Hepatocyte (in vitro differentiated cells): Measurements from ENCODE around the gene UNC45B.

Experiments
- EZH2 ChIP-seq: fragments of 200-600 bp; sonication (generic); IDR thresholded peaks from 2 replicates; pipeline ENCODE4 v1.6.1; 2016; ENCODE audit warnings: antibody characterized with exemption, mild to moderate bottlenecking, borderline replicate concordance
- EZH2phosphoT487 ChIP-seq: fragments of 200-600 bp; sonication (generic); IDR thresholded peaks from one replicate; pipeline ENCODE4 v1.6.1; 2018; ENCODE audit warnings: antibody characterized with exemption, mild to moderate bottlenecking, low read depth, moderate library complexity; ENCODE audit not compliant: unreplicated experiment, severe bottlenecking
- TF ChIP-seq, protein P1 (sequence below): fragments of 200-600 bp; sonication (generic); IDR thresholded peaks from 2 replicates; pipeline ENCODE4 v1.5.1; 2016; ENCODE audit warnings: antibody characterized with exemption, mild to moderate bottlenecking; ENCODE audit not compliant: poor library complexity

DNA sequence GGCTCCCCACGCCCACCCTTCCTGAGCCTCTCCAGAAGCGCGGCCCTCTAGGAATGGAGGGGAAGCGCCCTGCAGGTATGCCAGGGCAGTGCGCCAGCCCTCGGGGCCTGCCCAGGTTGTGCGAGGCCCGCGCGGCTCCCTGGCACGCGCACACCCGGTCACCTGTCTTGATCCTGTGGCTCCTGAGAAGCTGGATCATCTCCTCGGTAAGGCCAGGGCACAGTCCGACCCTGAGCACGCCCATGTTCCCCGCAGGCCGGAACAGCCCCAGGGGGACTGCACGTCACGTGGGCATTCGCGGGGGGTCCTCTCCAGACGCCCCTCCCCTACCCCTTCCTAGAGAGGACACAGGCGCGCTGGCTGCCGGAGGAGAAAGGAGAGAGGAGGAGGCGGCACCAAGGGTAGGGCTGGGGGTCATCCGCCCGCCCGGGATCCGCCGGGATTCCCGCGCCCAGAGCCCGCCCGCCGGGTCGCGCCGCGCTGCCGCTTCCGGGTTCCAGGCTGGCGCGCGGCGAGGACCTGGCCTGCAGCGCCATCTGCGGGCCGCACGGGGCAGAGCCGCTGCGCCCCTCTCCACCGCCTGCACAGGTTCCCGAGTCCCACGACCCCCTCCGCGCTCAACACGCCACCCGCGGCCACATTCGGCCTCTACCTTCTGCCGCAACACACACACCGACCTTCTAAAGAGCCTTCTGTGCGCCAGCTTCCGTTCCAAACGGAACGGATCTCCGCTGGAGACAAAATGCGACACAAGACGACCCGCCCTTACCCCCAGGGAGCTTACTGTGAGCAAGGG, 28.0 kb upstream of the UNC45B start, which contains the start of gene RAD51D:
- TF ChIP-seq, protein P1, sequence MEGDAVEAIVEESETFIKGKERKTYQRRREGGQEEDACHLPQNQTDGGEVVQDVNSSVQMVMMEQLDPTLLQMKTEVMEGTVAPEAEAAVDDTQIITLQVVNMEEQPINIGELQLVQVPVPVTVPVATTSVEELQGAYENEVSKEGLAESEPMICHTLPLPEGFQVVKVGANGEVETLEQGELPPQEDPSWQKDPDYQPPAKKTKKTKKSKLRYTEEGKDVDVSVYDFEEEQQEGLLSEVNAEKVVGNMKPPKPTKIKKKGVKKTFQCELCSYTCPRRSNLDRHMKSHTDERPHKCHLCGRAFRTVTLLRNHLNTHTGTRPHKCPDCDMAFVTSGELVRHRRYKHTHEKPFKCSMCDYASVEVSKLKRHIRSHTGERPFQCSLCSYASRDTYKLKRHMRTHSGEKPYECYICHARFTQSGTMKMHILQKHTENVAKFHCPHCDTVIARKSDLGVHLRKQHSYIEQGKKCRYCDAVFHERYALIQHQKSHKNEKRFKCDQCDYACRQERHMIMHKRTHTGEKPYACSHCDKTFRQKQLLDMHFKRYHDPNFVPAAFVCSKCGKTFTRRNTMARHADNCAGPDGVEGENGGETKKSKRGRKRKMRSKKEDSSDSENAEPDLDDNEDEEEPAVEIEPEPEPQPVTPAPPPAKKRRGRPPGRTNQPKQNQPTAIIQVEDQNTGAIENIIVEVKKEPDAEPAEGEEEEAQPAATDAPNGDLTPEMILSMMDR: peak; percentile 93
- TF ChIP-seq EZH2 (no peak), EZH2phosphoT487 (no peak)
